COLO668 (cell line): Measurements from ENCODE around the gene BET1.

Experiments used
- DNase-seq: peaks from one replicate; lab custom pipeline; 2025; ENCODE audit not compliant: unreplicated experiment; lab: John Stamatoyannopoulos, UW

BET1 gene

GRCh38 chr7:93958651-93959050 lies 45.5 kb downstream of the BET1 start:
- no peak for DNase-seq

GRCh38 chr7:93958216-93958615 lies 45.9 kb downstream of the BET1 start:
- no peak for DNase-seq

- DNase-seq, result no peak
Measured at GRCh38 chr7:93957767-93958166, 46.4 kb downstream of the BET1 start.

GRCh38 chr7:93955304-93955703 lies 48.9 kb downstream of the BET1 start:
- DNase-seq, result no peak

GRCh38 chr7:93949423-93949822 lies 54.7 kb downstream of the BET1 start:
- no peak for DNase-seq

- DNase-seq, result no peak
Measured at GRCh38 chr7:93948873-93949272, 55.3 kb downstream of the BET1 start.

- DNase-seq, result no peak
Measured at GRCh38 chr7:93948106-93948505, 56.0 kb downstream of the BET1 start.

- no peak for DNase-seq
Measured at GRCh38 chr7:93945756-93946535, 58.2 kb downstream of the BET1 start.

GRCh38 chr7:93945083-93945482 lies 59.1 kb downstream of the BET1 start:
- DNase-seq, result no peak

GRCh38 chr7:93944673-93945072 lies 59.5 kb downstream of the BET1 start:
- no peak for DNase-seq

GRCh38 chr7:93943816-93944540 lies 60.2 kb downstream of the BET1 start:
- no peak for DNase-seq
